K562 (cell line): ENCODE data around the gene VPS50. TPM values are rescaled to one million over a fixed set of nuclear protein-coding genes. Genes with fewer than 3 reads are reported as not detected.

Experiments
- AFF4 ChIP-seq: sonication (generic); formaldehyde crosslinking; IDR thresholded peaks from 2 replicates; pipeline ENCODE4 v1.8.0; 2023; ENCODE audit warnings: mild to moderate bottlenecking, missing genetic modification reagents
- CHD4 ChIP-seq: fragments of 200-600 bp; sonication (generic); IDR thresholded peaks from 3 replicates; pipeline ENCODE4 v1.6.1; 2012; ENCODE audit warnings: low read depth, mild to moderate bottlenecking, mixed read lengths, low read length, inconsistent platforms; ENCODE audit not compliant: insufficient read depth, insufficient replicate concordance, poor library complexity, severe bottlenecking
- FOXP4 ChIP-seq: sonication (generic); formaldehyde crosslinking; IDR thresholded peaks from 2 replicates; pipeline ENCODE4 v1.8.0; 2022; ENCODE audit warnings: mild to moderate bottlenecking, missing genetic modification reagents, borderline replicate concordance
- L3MBTL2 ChIP-seq: fragments of 450-650 bp; IDR thresholded peaks from 2 replicates; pipeline ENCODE4 v1.6.1; 2016; ENCODE audit warnings: mild to moderate bottlenecking, moderate library complexity
- MNT ChIP-seq, 2 experiments: fragments of 450-650 bp; conservative IDR thresholded peaks; 2 replicates each; pipeline ENCODE4 v1.6.1; 2017; ENCODE audit warnings: mild to moderate bottlenecking in 2 of 2, moderate library complexity in 2 of 2
- RNF2 ChIP-seq: sonication (generic); IDR thresholded peaks from 2 replicates; pipeline ENCODE4 v1.6.1; 2016
- ZNF354B ChIP-seq: fragments of 250-450 bp; sonication (Bioruptor Pico); IDR thresholded peaks from 2 replicates; pipeline ENCODE4 v1.4.0; 2020
- polyA plus RNA-seq, 8 experiments: library from polyadenylated mRNA; depleted of rRNA in 4 of 8; stranded (reverse) in 5 of 8; unstranded in 3 of 8; fragments of >200 nt; fragmentation: Nextera tagmentation in 2 of 8; fragmentation: Illumina TruSeq in 1 of 8; extraction: Ambion mirVana in 2 of 8; extraction: Trizol in 1 of 8; gene quantifications; 2 replicates each; pipeline versions ENCODE4 v1.2.1 to v1.2.3, GENCODE V29; 2011 to 2014; ENCODE audit warnings: inconsistent platforms in 1 of 8, missing spikeins in 1 of 8
- total RNA-seq, 7 experiments: library from RNA; depleted of rRNA in 6 of 7; stranded (reverse); fragments of >200 nt in 6 of 7; fragmentation: Illumina TruSeq in 2 of 7; extraction: Trizol in 2 of 7; gene quantifications; 2 replicates each; pipeline versions ENCODE4 v1.2.1 to v1.2.3, GENCODE V29; 2011 to 2021; ENCODE audit warnings: low replicate concordance in 1 of 7
- TF ChIP-seq, protein P1 (sequence below): sonication (generic); formaldehyde crosslinking; IDR thresholded peaks from 2 replicates; pipeline ENCODE4 v1.8.1; 2023; ENCODE audit warnings: mild to moderate bottlenecking, missing genetic modification reagents
- TF ChIP-seq, protein P2 (sequence below): IDR thresholded peaks from 3 replicates; pipeline ENCODE4 v1.6.1; 2011; ENCODE audit warnings: borderline replicate concordance, mild to moderate bottlenecking; ENCODE audit not compliant: insufficient read length, insufficient read depth
- TF ChIP-seq, protein P3 (sequence below): sonication (generic); formaldehyde crosslinking; IDR thresholded peaks from 2 replicates; pipeline ENCODE4 v1.8.0; 2022; ENCODE audit warnings: mild to moderate bottlenecking, missing genetic modification reagents

VPS50 gene
- total and polyA plus RNA-seq, 9 of the 15 experiments (the other 6 are each of a cell fraction or from before 2014, with no cell fraction given) = 10.5 to 29.4 (median 15.8) TPM

- TF ChIP-seq, protein P1, sequence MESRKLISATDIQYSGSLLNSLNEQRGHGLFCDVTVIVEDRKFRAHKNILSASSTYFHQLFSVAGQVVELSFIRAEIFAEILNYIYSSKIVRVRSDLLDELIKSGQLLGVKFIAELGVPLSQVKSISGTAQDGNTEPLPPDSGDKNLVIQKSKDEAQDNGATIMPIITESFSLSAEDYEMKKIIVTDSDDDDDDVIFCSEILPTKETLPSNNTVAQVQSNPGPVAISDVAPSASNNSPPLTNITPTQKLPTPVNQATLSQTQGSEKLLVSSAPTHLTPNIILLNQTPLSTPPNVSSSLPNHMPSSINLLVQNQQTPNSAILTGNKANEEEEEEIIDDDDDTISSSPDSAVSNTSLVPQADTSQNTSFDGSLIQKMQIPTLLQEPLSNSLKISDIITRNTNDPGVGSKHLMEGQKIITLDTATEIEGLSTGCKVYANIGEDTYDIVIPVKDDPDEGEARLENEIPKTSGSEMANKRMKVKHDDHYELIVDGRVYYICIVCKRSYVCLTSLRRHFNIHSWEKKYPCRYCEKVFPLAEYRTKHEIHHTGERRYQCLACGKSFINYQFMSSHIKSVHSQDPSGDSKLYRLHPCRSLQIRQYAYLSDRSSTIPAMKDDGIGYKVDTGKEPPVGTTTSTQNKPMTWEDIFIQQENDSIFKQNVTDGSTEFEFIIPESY (CRISPR knock-in tag) = no peak
- TF ChIP-seq MNT (conservative IDR thresholded peaks at IDR 0.05) (no peak), ZNF354B (CRISPR knock-in tag) (no peak), AFF4 (CRISPR knock-in tag) (no peak), RNF2 (no peak), FOXP4 (no peak), L3MBTL2 (no peak), CHD4 (no peak)
- TF ChIP-seq, protein P2, sequence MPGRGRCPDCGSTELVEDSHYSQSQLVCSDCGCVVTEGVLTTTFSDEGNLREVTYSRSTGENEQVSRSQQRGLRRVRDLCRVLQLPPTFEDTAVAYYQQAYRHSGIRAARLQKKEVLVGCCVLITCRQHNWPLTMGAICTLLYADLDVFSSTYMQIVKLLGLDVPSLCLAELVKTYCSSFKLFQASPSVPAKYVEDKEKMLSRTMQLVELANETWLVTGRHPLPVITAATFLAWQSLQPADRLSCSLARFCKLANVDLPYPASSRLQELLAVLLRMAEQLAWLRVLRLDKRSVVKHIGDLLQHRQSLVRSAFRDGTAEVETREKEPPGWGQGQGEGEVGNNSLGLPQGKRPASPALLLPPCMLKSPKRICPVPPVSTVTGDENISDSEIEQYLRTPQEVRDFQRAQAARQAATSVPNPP = no peak
- TF ChIP-seq, protein P3, sequence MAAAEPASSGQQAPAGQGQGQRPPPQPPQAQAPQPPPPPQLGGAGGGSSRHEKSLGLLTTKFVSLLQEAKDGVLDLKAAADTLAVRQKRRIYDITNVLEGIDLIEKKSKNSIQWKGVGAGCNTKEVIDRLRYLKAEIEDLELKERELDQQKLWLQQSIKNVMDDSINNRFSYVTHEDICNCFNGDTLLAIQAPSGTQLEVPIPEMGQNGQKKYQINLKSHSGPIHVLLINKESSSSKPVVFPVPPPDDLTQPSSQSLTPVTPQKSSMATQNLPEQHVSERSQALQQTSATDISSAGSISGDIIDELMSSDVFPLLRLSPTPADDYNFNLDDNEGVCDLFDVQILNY (CRISPR knock-in tag) = no peak
These were observed 12.3 kb upstream of the VPS50 start (continued) for GRCh38 chr7:93219868-93220267.
